Fibroblast of skin of back (primary cell): ENCODE data around the gene SLCO1B1. TPM values are rescaled to one million over a fixed set of nuclear protein-coding genes. Genes with fewer than 3 reads are reported as not detected.
A peak's percentile ranks its signal among the peaks of the same experiment; 100 is the strongest.
"Not testable (repeated sequence)": the region's sequence is repeated elsewhere in the genome, so short reads cannot be mapped to it uniquely, and the experiment has no call there.

Experiments
- DNase-seq: peaks from one replicate; pipeline ENCODE4 v3.0.0-alpha.2; 2013
- polyA plus RNA-seq, 2 experiments: library from polyadenylated mRNA; unstranded; fragments of 120-200 nt; gene quantifications; one replicate each; pipeline ENCODE4 v1.2.1, GENCODE V29; 2013; ENCODE audit not compliant: insufficient read length in 2 of 2

SLCO1B1 gene
- not detected for polyA plus RNA-seq (2013, experiment 1 of 2; ENCODE audit: insufficient read length)
- polyA plus RNA-seq (2013, experiment 2 of 2; ENCODE audit: insufficient read length): not detected

DNA sequence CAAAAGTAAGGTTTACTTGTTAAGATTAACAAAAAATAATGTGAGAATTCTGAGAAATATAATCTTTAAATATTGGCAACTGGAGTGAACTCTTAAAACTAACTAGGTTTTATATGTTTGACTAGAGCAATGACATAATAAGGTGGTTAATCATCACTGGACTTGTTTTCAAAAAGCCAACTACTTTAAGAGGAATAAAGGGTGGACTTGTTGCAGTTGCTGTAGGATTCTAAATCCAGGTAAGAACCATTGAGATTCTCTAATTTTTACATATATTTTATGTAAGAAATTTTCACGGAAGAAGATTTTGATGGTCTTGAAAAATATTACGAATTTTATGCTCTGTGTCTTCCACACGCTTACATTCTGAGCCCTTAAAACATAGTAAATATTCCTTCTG, at the start of gene SLCO1B1:
Gene SLCO1B1 (plus strand): TSS at position 197 of the 400 bp plus-strand sequence. CDS start 10,381 bp downstream, outside the sequence.
- no peak for DNase-seq

- not testable (repeated sequence) for DNase-seq
Observed at GRCh38 chr12:21084753-21085152, 46.2 kb upstream of the SLCO1B1 start.

DNA sequence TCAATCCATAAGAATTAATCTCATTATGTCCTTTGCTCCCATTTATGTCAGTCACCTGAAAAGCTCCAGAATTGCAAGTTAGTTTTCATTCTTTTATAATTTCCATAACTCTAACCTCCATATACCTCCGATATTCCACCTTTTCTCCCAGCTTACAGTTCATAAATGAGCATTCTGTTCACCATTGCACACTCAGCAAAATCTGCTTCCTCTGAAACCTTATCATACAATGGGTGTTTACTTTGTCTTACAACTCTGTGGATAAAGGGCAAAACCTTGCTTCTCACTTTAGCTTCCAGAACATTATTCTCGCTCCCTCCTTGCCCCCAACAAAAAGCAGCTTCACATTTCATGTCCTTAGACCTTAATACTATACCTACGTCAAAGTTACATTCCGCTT, 19.3 kb upstream of the SLCO1B1 start:
- DNase-seq: no peak

DNA sequence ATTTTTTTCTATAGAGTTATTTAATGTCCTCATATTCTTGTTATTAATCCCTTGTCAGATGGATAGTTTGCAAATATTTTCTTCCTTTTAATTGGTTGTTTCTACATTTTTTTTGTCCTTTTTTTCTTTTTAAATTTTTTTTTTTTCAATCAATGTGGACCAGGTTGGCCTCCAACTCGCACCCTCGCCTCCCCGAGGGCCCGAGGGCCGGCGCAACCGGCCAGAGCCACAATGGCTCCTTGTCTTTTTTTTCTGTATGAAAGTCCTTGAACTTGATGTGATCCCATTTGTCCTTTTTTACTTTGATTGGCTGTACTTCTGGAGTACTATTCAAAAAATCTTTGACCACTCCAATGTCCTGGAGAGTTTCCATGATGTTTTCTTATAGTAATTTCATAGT, 17.7 kb upstream of the SLCO1B1 start:
- no peak for DNase-seq

GRCh38 chr12:21117995-21118394, 13.0 kb upstream of the SLCO1B1 start:
- no peak for DNase-seq

- DNase-seq: peak; percentile 27
Observed at GRCh38 chr12:21118760-21119159, 12.2 kb upstream of the SLCO1B1 start.

DNA sequence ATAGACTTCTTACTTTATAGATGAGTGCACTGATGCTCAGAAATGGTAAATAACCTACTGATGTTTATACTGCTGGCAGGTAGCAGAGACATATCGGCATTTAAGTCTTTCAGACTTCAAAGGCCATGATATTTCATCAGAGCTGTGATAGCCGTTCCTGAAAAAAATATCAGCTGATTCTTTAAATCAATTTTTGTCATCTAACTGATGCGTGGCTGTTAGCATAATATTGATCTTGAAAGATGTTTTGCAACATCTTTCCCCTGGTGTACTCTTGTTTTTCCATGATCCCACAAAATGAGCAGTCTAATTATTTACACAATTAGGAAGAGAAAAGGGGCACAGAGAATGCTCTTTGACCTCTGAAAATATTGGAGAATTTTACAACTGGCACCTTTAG, 1.6 kb upstream of the SLCO1B1 start:
- DNase-seq: no peak

DNA sequence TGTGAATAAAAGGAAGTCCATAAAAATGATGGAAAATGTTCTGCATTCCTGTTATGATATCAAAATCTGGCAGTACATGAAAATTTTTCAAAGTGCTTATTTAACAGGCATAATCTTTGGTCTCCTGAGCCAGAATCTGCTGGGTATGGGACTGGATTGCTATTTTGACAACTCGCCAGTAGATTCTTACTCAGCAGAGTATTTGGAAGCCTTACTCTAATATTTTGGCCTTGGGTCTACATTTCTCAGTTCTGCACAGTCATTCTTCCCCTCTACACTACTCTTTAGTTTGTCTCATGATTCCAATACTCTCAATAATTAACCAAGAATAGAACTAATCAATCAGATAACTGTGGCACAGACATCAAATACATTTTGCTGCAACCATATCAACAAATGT, 1.1 kb upstream of the SLCO1B1 start:
- peak; percentile 8 for DNase-seq

DNA sequence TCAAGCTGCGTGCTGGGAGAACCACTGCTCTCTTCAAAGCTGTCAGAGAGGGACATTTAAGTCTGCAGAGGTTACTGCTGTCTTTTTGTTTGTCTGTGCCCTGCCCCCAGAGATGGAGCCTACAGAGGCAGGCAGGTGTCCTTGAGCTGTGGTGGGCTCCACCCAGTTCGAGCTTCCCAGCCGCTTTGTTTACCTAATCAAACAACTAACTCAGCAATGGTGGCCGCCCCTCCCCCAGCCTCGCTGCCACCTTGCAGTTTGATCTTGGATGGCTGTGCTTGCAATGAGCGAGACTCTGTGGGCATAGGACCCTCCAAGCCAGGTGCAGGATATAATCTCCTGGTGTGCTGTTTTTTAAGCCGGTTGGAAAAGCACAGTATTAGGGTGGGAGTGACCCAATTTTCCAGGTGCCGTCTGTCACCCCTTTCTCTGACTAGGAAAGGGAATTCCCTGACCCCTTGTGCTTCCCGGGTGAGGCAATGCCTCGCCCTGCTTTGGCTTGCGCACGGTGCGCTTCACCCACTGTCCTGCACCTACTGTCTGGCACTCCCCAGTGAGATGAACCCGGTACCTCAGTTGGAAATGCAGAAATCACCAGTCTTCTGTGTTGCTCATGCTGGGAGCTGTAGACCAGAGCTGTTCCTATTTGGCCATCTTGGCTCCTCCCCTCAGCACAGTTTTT, 6.5 kb downstream of the SLCO1B1 start:
- not testable (repeated sequence) for DNase-seq

GRCh38 chr12:21138016-21138415, 7.0 kb downstream of the SLCO1B1 start:
- DNase-seq: no peak

DNA sequence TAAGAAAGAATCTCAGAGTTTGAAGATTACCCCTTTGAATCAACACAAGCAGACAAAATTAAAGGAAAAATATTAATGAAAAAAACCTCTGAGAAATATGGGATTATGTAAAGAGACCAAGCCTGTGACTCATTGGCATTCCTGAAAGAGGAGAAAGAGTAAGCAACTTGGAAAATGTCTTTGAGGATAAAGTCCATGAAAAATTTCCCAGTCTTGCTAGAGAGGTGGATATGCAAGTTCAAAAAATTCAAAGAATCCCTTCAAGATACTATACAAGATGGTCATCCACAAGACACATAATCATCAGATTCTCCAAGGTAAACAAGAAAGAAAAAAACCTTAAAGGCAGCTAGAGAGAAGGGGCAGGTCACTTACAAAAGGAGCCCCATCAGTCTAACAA, 13.3 kb downstream of the SLCO1B1 start:
- peak; percentile 40 for DNase-seq

DNA sequence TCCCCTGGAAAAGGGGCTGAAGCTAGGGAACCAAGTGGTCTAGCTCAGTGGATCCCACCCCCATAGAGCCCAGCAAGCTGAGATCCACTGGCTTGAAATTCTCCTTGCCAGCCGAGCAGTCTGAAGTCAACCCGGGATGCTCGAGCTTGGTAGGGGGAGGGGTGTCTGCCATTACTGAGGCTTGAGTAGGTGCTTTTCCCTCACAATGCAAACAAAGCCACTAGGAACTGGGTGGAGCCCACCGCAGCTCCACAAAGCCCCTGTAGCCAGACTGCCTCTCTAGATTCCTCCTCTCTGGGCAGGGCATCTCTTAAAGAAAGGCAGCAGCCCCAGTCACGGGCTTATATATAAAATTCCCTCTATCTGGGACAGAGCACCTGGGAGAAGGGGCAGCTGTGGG, 18.9 kb downstream of the SLCO1B1 start:
- not testable (repeated sequence) for DNase-seq

GRCh38 chr12:21151184-21151583, 20.2 kb downstream of the SLCO1B1 start:
- no peak for DNase-seq

DNA sequence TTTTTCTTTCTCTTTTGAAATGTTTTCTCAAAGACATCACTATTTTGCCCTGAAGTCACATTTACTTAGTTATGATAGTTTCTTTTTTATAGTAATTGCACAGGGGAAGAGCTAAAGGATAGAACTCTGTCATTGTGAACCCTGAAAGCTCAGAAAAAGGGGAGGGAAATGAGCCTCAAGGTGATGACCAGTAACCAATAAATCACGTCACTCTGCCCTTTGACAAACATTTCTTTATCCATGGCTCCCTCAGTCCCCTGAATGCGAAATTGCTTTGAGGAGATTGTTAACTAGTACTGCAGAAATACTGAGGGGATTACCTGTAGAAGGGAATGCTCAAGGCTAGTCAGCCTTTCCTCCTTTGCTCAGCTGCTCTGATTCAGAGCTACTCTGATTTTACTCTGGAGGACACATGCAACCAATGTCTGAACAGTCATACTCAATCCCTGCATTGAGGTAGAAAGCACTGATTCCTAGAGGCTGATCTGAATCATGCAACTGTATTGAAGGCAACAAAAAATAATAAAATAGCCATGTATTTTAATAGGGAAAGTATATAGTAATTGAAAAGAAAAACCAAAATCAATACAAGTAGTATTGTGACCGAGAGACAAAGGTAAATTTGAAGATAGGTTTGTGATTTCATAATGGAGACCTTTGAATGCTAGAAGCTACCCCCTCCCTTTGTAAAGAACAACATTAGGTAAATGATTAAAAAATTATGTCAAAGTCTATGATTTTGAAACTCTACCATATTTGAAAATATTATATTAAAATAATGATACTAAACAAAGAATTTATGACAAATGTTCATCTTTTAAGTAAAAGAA, 24.7 kb downstream of the SLCO1B1 start:
- DNase-seq: no peak

DNA sequence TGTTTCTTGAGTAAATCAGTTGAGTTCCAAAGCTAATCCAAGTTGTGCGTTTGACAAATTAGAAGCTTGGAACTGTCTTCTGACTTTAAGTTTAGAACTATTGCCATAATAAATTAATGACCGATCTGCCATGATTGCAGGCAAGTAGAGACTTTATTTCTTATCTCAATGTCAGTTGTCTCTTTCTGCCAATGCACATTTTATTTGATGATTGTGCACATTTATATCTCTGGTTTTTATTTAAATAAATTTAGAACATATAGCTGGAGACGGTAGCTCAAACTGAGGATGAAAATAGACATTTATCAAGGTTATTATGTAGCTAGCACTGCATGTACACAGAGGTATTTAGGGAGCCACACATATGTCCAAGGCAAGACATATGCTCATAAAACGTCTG, 34.1 kb downstream of the SLCO1B1 start:
- no peak for DNase-seq

- DNase-seq: peak; percentile 50
Observed at GRCh38 chr12:21169878-21170472, 39.0 kb downstream of the SLCO1B1 start.

DNA sequence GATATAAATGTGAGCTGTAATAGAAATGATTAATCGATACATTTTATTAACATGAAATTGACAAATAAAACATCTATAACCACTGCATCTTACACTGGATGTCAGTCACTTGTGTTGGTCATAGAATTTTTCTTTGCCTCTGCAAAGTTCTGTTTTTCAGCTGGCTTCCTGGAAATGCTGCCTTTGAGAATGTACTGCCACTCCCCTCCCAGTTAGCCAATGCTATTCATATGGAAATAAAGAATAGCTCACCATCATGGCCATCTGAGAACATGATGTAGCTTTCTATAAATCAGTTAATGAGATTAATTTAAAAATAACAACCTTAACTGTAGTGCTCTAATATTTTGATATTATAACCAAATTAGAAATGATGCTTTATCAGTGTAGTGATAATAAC, 41.1 kb downstream of the SLCO1B1 start:
- no peak for DNase-seq

DNA sequence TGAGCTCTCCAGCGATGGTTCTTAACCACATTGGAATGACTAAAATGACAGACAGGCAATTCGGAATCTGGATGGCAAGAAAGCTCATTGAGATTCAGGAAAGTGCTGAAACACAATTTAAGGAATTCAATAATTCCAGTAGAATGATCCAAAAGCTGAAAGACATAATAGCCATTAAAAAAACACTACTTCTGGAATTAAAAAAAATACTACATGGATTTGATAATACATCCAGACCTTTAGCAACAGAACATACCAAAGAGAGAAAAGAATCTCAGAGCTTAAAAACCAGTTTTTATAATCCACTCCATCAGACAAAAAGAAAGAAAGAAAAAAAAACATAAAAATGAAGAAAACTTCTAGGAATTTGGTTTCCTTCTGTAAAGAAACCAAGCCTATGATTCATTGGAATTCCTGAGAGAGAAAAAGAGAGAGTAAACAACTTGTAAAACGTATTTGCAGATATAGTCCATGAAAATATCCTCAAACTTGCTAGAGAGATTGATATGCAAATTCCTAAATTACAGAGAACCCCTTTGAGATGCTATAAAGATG, 52.8 kb downstream of the SLCO1B1 start:
- peak; percentile 37 for DNase-seq

GRCh38 chr12:21190016-21190415, 59.0 kb downstream of the SLCO1B1 start:
- DNase-seq: no peak

DNA sequence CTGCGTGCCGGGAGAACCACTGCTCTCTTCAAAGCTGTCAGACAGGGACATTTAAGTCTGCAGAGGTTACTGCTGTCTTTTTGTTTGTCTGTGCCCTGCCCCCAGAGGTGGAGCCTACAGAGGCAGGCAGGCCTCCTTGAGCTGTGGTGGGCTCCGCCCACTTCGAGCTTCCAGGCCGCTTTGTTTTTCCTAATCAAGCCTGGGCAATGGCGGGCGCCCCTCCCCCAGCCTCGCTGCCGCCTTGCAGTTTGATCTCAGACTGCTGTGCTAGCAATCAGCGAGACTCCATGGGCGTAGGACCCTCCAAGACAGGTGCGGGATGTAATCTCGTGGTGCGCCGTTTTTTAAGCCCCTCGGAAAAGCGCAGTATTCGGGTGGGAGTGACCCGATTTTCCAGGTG, 83.4 kb downstream of the SLCO1B1 start:
- DNase-seq: not testable (repeated sequence)

DNA sequence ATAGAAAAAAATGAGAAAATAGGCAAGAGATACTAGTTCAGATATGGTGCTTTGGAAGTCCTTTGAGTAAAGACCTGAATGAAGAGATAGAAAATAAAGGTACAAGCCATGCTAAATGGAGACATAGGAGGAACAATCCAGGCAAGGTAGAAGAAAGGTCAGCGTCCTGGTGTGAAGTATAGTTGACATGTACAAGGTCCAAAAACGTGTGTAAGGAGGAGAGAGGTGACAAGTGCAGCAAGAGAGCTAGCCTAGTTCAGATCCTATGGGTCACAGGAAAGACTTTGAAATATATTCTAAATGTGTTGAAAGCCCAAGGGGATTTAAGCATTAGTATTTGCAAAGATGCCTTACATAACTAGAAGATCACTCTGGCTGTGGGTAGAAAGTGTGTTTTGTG, 88.2 kb downstream of the SLCO1B1 start:
- no peak for DNase-seq

DNA sequence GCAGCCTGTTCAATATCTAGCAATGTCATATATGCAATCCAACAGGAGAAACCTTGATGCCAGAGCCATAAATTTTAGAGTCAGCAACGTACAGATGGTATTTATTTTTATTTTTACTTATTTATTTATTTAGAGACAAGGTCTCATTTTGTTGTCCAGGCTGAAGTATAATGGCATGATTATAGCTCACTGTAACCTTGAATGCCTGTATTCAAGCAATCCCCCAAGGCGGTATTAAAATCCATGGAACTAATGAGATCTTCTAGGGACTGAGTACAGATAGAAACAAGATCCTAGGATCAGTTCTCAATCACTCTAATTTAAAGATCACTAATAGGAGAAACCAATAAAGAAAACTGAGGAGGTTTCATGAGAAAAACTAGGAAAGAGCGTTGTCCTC, 89.3 kb downstream of the SLCO1B1 start:
- DNase-seq: no peak

- DNase-seq: no peak
Observed at GRCh38 chr12:21221072-21221471, 90.1 kb downstream of the SLCO1B1 start.
